ENCODE data around the gene RPS24. TPM values are rescaled to one million over a fixed set of nuclear protein-coding genes. Genes with fewer than 3 reads are reported as not detected.
"Not testable (repeated sequence)": the region's sequence is repeated elsewhere in the genome, so short reads cannot be mapped to it uniquely, and the experiment has no call there.

The RPS24 gene
- total and polyA plus RNA-seq, 9 of the 15 experiments (the other 6 are each of a cell fraction or from before 2014, with no cell fraction given) = 1,947 to 7,307 (median 5,944) TPM

DNA sequence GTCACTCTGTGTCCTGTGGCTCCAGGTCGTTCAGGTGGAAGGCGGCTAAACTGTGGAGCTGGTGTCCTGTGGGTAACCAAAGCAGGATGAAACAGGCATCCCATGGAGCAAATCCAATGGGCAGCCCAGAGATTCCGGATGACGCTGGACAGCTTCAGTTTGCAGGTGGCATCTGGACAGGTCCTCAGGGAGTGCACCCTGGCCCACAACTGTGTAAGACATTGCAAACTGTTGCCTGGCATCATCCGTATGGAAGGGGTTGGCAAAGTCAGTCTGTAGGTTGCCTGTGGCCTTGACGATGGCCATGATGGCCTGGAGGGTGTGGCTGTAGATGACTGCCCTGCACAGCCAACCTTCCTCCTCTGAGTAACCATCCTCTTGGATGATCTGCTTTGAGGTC, 35.5 kb downstream of the RPS24 start:
- under 1% methylated on average over 6 of the region's 6 CpGs for WGBS (ENCODE audit: insufficient coverage, low coverage, missing lambda C conversion rate)
- H3K27me3 ChIP-seq (ENCODE audit: control insufficient read depth in 2 of 2, insufficient read depth in 2 of 2, low read length in 2 of 2) = peaks cover 9 to 37% of the 10 kb centered on the region in 2 experiments; a peak in 4 of 5 replicates
- H4K20me1 ChIP-seq (replicated peaks; ENCODE audit: control insufficient read depth, insufficient read depth, low read length) = peaks cover 3% of the 10 kb centered on the region; the same call in 1 of the 2 replicates
- BruUV-seq (replicated peaks) = no TSS peak
- no peak overlapping the region for H3K27ac ChIP-seq (ENCODE audit: extremely low read depth, low read depth, low read length)
- H3K4me1 ChIP-seq (replicated peaks in 1 of 2; ENCODE audit: control insufficient read depth in 2 of 2, insufficient read depth in 2 of 2, low read length in 2 of 2) = peaks cover 0 to 3% of the 10 kb centered on the region in 2 experiments; a peak in 1 of 5 replicates
- intact Hi-C loops (cut with micrococcal nuclease) = no loop called here
- no peaks in the 10 kb centered on the region for H3K9me1 ChIP-seq (ENCODE audit: control insufficient read depth, insufficient read depth, low read length)
- no peak for TF ChIP-seq SRSF7 (optimal IDR thresholded peaks at IDR 0.05; ENCODE audit: low read depth, low read length)
- FAIRE-seq (no peak), DNase-seq (ENCODE audit: extremely low read depth in 1 of 4, low spot score in 3 of 4) (no peak), ATAC-seq (no peak)
- POLR2A ChIA-PET = interaction anchor here (1.0 to 1.1 kb wide), 2 partner anchors 9 to 11 kb away, joined by 3 read pairs; no protein-coding TSS in a partner anchor
- no peaks in the 10 kb centered on the region for H3K36me3 ChIP-seq (ENCODE audit: control insufficient read depth, insufficient read depth, low read length)
- H3K9me3 ChIP-seq (replicated peaks; ENCODE audit: control insufficient read depth, insufficient read depth, low read depth, low read length) = no peaks in the 10 kb centered on the region
- no peak overlapping the region for H3K9ac ChIP-seq (ENCODE audit: insufficient read depth in 1 of 2, low read depth in 2 of 2, low read length in 2 of 2)
- H3K4me2 ChIP-seq (ENCODE audit: insufficient read depth, low read length) = no peak overlapping the region
- CTCF ChIA-PET (ENCODE audit: low intra/inter-chr PET ratio) = no interaction called here
- in situ Hi-C loops (cut with MboI) = no loop called here
- H3K4me3 ChIP-seq = no peak overlapping the region
- H2AFZ ChIP-seq (ENCODE audit: low read depth, low read length) = no peak overlapping the region
- H3K79me2 ChIP-seq (ENCODE audit: control insufficient read depth, insufficient read depth, low read length) = no peaks in the 10 kb centered on the region

- H4K20me1 ChIP-seq (replicated peaks; ENCODE audit: control insufficient read depth, insufficient read depth, low read length); H3K4me2 ChIP-seq (ENCODE audit: insufficient read depth, low read length); DNase-seq (ENCODE audit: extremely low read depth in 1 of 4, low spot score in 3 of 4); FAIRE-seq; H3K79me2 ChIP-seq (ENCODE audit: control insufficient read depth, insufficient read depth, low read length); H3K27ac ChIP-seq (ENCODE audit: extremely low read depth, low read depth, low read length); in situ Hi-C loops (cut with MboI); BruUV-seq (replicated peaks); CTCF ChIA-PET (ENCODE audit: low intra/inter-chr PET ratio); H3K9me3 ChIP-seq (replicated peaks; ENCODE audit: control insufficient read depth, insufficient read depth, low read depth, low read length); ATAC-seq; H3K4me1 ChIP-seq (replicated peaks in 1 of 2; ENCODE audit: control insufficient read depth in 2 of 2, insufficient read depth in 2 of 2, low read length in 2 of 2); intact Hi-C loops (cut with micrococcal nuclease); H3K36me3 ChIP-seq (ENCODE audit: control insufficient read depth, insufficient read depth, low read length); H3K9ac ChIP-seq (ENCODE audit: insufficient read depth in 1 of 2, low read depth in 2 of 2, low read length in 2 of 2); H2AFZ ChIP-seq (ENCODE audit: low read depth, low read length); H3K9me1 ChIP-seq (ENCODE audit: control insufficient read depth, insufficient read depth, low read length); H3K4me3 ChIP-seq: not testable (repeated sequence)
- POLR2A ChIA-PET = interaction anchor here (0.9 to 1.1 kb wide), 3 partner anchors 10 to 18 kb away, joined by 3 read pairs; no protein-coding TSS in a partner anchor
- H3K27me3 ChIP-seq (ENCODE audit: control insufficient read depth in 2 of 2, insufficient read depth in 2 of 2, low read length in 2 of 2) = peaks cover 9 to 36% of the 10 kb centered on the region in 2 experiments; a peak in 4 of 5 replicates
- 0 out of 2 replicates have a peak, but pooled peaks have one; percentile 35 for TF ChIP-seq CEBPB (tag; IDR thresholded peaks at IDR 0.05)
- 7% methylated on average over 12 of the region's 12 CpGs for WGBS (ENCODE audit: insufficient coverage, low coverage, missing lambda C conversion rate)
Measured at GRCh38 chr10:78070064-78070463, 36.4 kb downstream of the RPS24 start.

Measured in K562 (cell line).